SK-N-SH (cell line): ENCODE data around the gene HAGH. TPM values are rescaled to one million over a fixed set of nuclear protein-coding genes. Genes with fewer than 3 reads are reported as not detected.

Source experiments
- CTCF ChIA-PET: fragments of 300-600, 350-600 bp; formaldehyde crosslinking; extraction: SDS; loops from one replicate; lab custom pipeline; 2021; lab: Yijun Ruan, JAX
- POLR2A ChIA-PET: fragments of 350-600 bp; sonication (Branson Sonifier 250); formaldehyde crosslinking; extraction: SDS; loops from one replicate; lab custom pipeline; 2020; ENCODE audit warnings: antibody characterized with exemption, inconsistent platforms; lab: Yijun Ruan, JAX
- DNase-seq: peaks from one replicate; pipeline ENCODE4 v3.0.0; 2012
- H2AFZ ChIP-seq: fragments of 200-600 bp; sonication (generic); 2 replicates; pipeline ENCODE4 v1.8.1; 2016; ENCODE audit warnings: antibody characterized with exemption, mild to moderate bottlenecking, low read depth
- H3F3A ChIP-seq: fragments of 200-600 bp; sonication (generic); replicated peaks from 2 replicates; pipeline ENCODE3; 2016; ENCODE audit warnings: antibody characterized with exemption, mild to moderate bottlenecking; ENCODE audit not compliant: insufficient read depth
- H3K27ac ChIP-seq, 2 experiments: fragments of 200-500 bp in 1 of 2; fragments of 200-600 bp in 1 of 2; sonication (Bioruptor generic) in 1 of 2; sonication (generic), shearing (Covaris generic) in 1 of 2; 2 replicates each; pipeline versions ENCODE4 v1.5.1 to v1.6.1; 2014 to 2016; ENCODE audit warnings: low read depth in 2 of 2, inconsistent platforms in 1 of 2, low read length in 1 of 2, mild to moderate bottlenecking in 1 of 2, mixed read lengths in 1 of 2
- H3K27me3 ChIP-seq: fragments of 200-600 bp; sonication (generic), shearing (Covaris generic); 2 replicates; pipeline ENCODE4 v1.6.1; 2016; ENCODE audit warnings: mixed run types; ENCODE audit not compliant: insufficient read depth
- H3K36me3 ChIP-seq, 2 experiments: fragments of 200-500 bp in 1 of 2; fragments of 200-600 bp in 1 of 2; sonication (Bioruptor generic) in 1 of 2; sonication (generic) in 1 of 2; replicated peaks in 1 of 2; 2 replicates each; pipeline versions ENCODE3 to v1.5.1; 2014 to 2016; ENCODE audit warnings: low read length in 1 of 2, mild to moderate bottlenecking in 1 of 2; ENCODE audit not compliant: insufficient read depth in 2 of 2, control insufficient read depth in 1 of 2
- H3K4me1 ChIP-seq, 2 experiments: fragments of 200-500 bp in 1 of 2; fragments of 200-600 bp in 1 of 2; sonication (Bioruptor generic) in 1 of 2; sonication (generic), shearing (Covaris generic) in 1 of 2; 2 replicates each; pipeline versions ENCODE4 v1.5.1 to v1.6.1; 2014 to 2016; ENCODE audit warnings: low read depth in 1 of 2, low read length in 1 of 2, mixed run types in 1 of 2; ENCODE audit not compliant: insufficient read depth in 2 of 2, control insufficient read depth in 1 of 2
- H3K4me2 ChIP-seq: fragments of 200-600 bp; sonication (generic), shearing (Covaris generic); 2 replicates; pipeline ENCODE4 v1.6.1; 2017; ENCODE audit warnings: mixed run types
- H3K4me3 ChIP-seq, 2 experiments: fragments of 200-500 bp in 1 of 2; fragments of 200-600 bp in 1 of 2; sonication (Bioruptor generic) in 1 of 2; sonication (generic), shearing (Covaris generic) in 1 of 2; 2 replicates each; pipeline versions ENCODE4 v1.5.1 to v1.8.1; 2014 to 2016; ENCODE audit warnings: low read depth in 2 of 2, inconsistent platforms in 1 of 2, low read length in 1 of 2, mild to moderate bottlenecking in 1 of 2, mixed read lengths in 1 of 2, moderate library complexity in 1 of 2
- H3K79me2 ChIP-seq: fragments of 200-600 bp; sonication (generic); 2 replicates; pipeline ENCODE4 v1.8.1; 2017; ENCODE audit warnings: mild to moderate bottlenecking; ENCODE audit not compliant: insufficient read depth
- H3K9ac ChIP-seq: fragments of 200-600 bp; sonication (generic); 2 replicates; pipeline ENCODE4 v1.6.1; 2017; ENCODE audit warnings: mixed run types
- H3K9me2 ChIP-seq: fragments of 200-600 bp; sonication (generic); 2 replicates; pipeline ENCODE4 v1.6.1; 2017; ENCODE audit warnings: mixed run types
- H3K9me3 ChIP-seq: fragments of 200-600 bp; sonication (generic); 2 replicates; pipeline ENCODE4 v1.6.1; 2017; ENCODE audit warnings: mixed run types, mild to moderate bottlenecking, moderate library complexity
- H4K20me1 ChIP-seq: fragments of 200-600 bp; sonication (generic); 2 replicates; pipeline ENCODE4 v1.6.1; 2017; ENCODE audit warnings: mild to moderate bottlenecking, mixed run types; ENCODE audit not compliant: insufficient read depth
- CHD2 ChIP-seq: fragments of 150-350 bp; IDR thresholded peaks from 2 replicates; pipeline ENCODE4 v1.6.1; 2018; ENCODE audit warnings: low read length; ENCODE audit not compliant: partially characterized antibody
- ELF1 ChIP-seq: IDR thresholded peaks from 2 replicates; pipeline ENCODE4 v1.4.0; 2012
- EZH2phosphoT487 ChIP-seq: fragments of 200-600 bp; sonication (generic); IDR thresholded peaks from 2 replicates; pipeline ENCODE4 v1.6.1; 2017; ENCODE audit warnings: low read depth, mixed run types, mild to moderate bottlenecking, antibody characterized with exemption, moderate library complexity, borderline replicate concordance
- FOSL2 ChIP-seq: IDR thresholded peaks from 2 replicates; pipeline ENCODE4 v1.4.0; 2012; ENCODE audit warnings: low read depth, mild to moderate bottlenecking, moderate library complexity, borderline replicate concordance
- FOXJ3 ChIP-seq: sonication (generic); formaldehyde crosslinking; IDR thresholded peaks from 2 replicates; pipeline ENCODE4 v1.5.1; 2020; ENCODE audit warnings: mild to moderate bottlenecking, missing genetic modification reagents
- GABPA ChIP-seq: IDR thresholded peaks from 2 replicates; pipeline ENCODE4 v1.4.0; 2012; ENCODE audit warnings: low read depth, mild to moderate bottlenecking
- GATA2 ChIP-seq: sonication (generic); formaldehyde crosslinking; IDR thresholded peaks from 2 replicates; pipeline ENCODE4 v1.5.0; 2020; ENCODE audit warnings: mild to moderate bottlenecking, missing genetic modification reagents
- JUND ChIP-seq: IDR thresholded peaks from 2 replicates; pipeline ENCODE4 v1.4.0; 2012
- MAX ChIP-seq: IDR thresholded peaks from 2 replicates; pipeline ENCODE4 v1.4.0; 2012; ENCODE audit warnings: low read depth
- MXI1 ChIP-seq: IDR thresholded peaks from 2 replicates; pipeline ENCODE4 v1.6.1; 2012; ENCODE audit warnings: mild to moderate bottlenecking, low read depth, low read length, improper control_type of control experiment
- NRF1 ChIP-seq: IDR thresholded peaks from 2 replicates; pipeline ENCODE4 v1.6.1; 2012; ENCODE audit warnings: low read depth, mild to moderate bottlenecking, low read length
- PBX3 ChIP-seq: IDR thresholded peaks from 2 replicates; pipeline ENCODE4; 2012
- RCOR1 ChIP-seq: fragments of 150-350 bp; IDR thresholded peaks from 2 replicates; pipeline ENCODE4 v1.6.1; 2017; ENCODE audit warnings: antibody characterized with exemption, low read length
- RXRA ChIP-seq: IDR thresholded peaks from 2 replicates; pipeline ENCODE4 v1.4.0; 2012; ENCODE audit warnings: low read depth, mild to moderate bottlenecking, borderline replicate concordance
- SIN3A ChIP-seq: IDR thresholded peaks from 2 replicates; pipeline ENCODE4 v1.6.1; 2012; ENCODE audit warnings: low read depth, mild to moderate bottlenecking, low read length, moderate library complexity, borderline replicate concordance
- SMC3 ChIP-seq: IDR thresholded peaks from 2 replicates; pipeline ENCODE4 v1.6.1; 2012; ENCODE audit warnings: low read depth, low read length, improper control_type of control experiment
- TCF12 ChIP-seq: IDR thresholded peaks from 2 replicates; pipeline ENCODE4 v1.4.0; 2012
- TEAD4 ChIP-seq: IDR thresholded peaks from 2 replicates; pipeline ENCODE4 v1.4.0; 2012; ENCODE audit warnings: mild to moderate bottlenecking, borderline replicate concordance; ENCODE audit not compliant: insufficient read depth
- USF1 ChIP-seq: IDR thresholded peaks from 2 replicates; pipeline ENCODE4 v1.4.0; 2012; ENCODE audit warnings: low read depth, borderline replicate concordance
- USF2 ChIP-seq: fragments of 150-350 bp; IDR thresholded peaks from 2 replicates; pipeline ENCODE4 v1.6.1; 2017; ENCODE audit warnings: antibody characterized with exemption, low read length, low read depth, borderline replicate concordance
- WGBS: methylation state at CpG from one replicate; pipeline ENCODE4 v1.1.6; 2017; ENCODE audit warnings: low lambda C conversion rate; 5-methylcytosine and 5-hydroxymethylcytosine counted together
- polyA plus RNA-seq, 3 experiments: library from polyadenylated mRNA; depleted of rRNA; stranded (reverse); fragments of >200 nt; gene quantifications; 2 replicates each; pipeline ENCODE4 v1.2.3, GENCODE V29; 2012

The HAGH gene
- polyA plus RNA-seq, 1 of the 3 experiments (the other 2 are of a cell fraction), result 138 TPM

- no peaks in the 10 kb centered on the region for H3K9me2 ChIP-seq
- H3K36me3 ChIP-seq, result peaks cover 0 to 48% of the 10 kb centered on the region in 2 experiments
- ChIA-PET CTCF (no interaction called here), POLR2A (no interaction called here)
- 86% methylated on average over 13 of the region's 15 CpGs for WGBS
- peaks cover 17% of the 10 kb centered on the region for H3K79me2 ChIP-seq
- no peak for DNase-seq
- H2AFZ ChIP-seq, result no peak overlapping the region
- H4K20me1 ChIP-seq, result 0 out of 2 replicates have a peak, but pooled peaks cover 3% of the 10 kb centered on the region
- H3K4me1 ChIP-seq, result no peaks in the 10 kb centered on the region; a peak in 1 of 4 replicates
- H3K4me2 ChIP-seq, result no peak overlapping the region
- H3K9me3 ChIP-seq, result no peaks in the 10 kb centered on the region
- no peaks in the 10 kb centered on the region for H3K27me3 ChIP-seq
- H3K4me3 ChIP-seq, result no peak overlapping the region
- no peak overlapping the region for H3K9ac ChIP-seq
- no peak overlapping the region for H3K27ac ChIP-seq
- TF ChIP-seq RCOR1, result no peak
- TF ChIP-seq RXRA, result no peak
- no peak for TF ChIP-seq TEAD4
- no peak for TF ChIP-seq SMC3
- no peak for TF ChIP-seq NRF1
- TF ChIP-seq FOXJ3 (CRISPR knock-in tag), result no peak
- TF ChIP-seq TCF12, result no peak
- no peak for TF ChIP-seq CHD2
- TF ChIP-seq PBX3, result no peak
- TF ChIP-seq GABPA, result no peak
- no peak for TF ChIP-seq FOSL2
- TF ChIP-seq MXI1, result no peak
- no peak for TF ChIP-seq USF2
- H3F3A ChIP-seq, result no peaks in the 10 kb centered on the region
These were observed 36.4 kb downstream of the HAGH start for GRCh38 chr16:1790261-1790610.

- Histone ChIP-seq H3K36me3 (peaks cover 0 to 48% of the 10 kb centered on the region in 2 experiments), H3K4me1 (no peaks in the 10 kb centered on the region; a peak in 1 of 4 replicates), H3K9me3 (no peaks in the 10 kb centered on the region), H3K9me2 (no peaks in the 10 kb centered on the region), H3K27ac (no peak overlapping the region), H2AFZ (no peak overlapping the region), H3K9ac (no peak overlapping the region), H3K79me2 (peaks cover 22% of the 10 kb centered on the region), H3K4me3 (no peak overlapping the region), H3K27me3 (no peaks in the 10 kb centered on the region), H3F3A (no peaks in the 10 kb centered on the region), H4K20me1 (0 out of 2 replicates have a peak, but pooled peaks cover 3% of the 10 kb centered on the region), H3K4me2 (no peak overlapping the region)
- TF ChIP-seq USF1 (no peak), RXRA (no peak), EZH2phosphoT487 (no peak), MAX (no peak), ELF1 (no peak), GATA2 (CRISPR knock-in tag) (no peak), RCOR1 (no peak), TEAD4 (no peak), SIN3A (no peak), JUND (no peak)
- ChIA-PET CTCF (no interaction called here), POLR2A (interaction anchor here (0.6 kb wide), 1 partner anchor 1125 kb away, joined by 4 read pairs; no protein-coding TSS in a partner anchor)
- DNase-seq, result no peak
- WGBS, result 97% methylated on average over 14 of the region's 25 CpGs
These were observed 37.0 kb downstream of the HAGH start for GRCh38 chr16:1789643-1790045.
